HL-60/S4 (cell line): Measurements from ENCODE around the gene FAM234B.
"Not testable (repeated sequence)": the region's sequence is repeated elsewhere in the genome, so short reads cannot be mapped to it uniquely, and the experiment has no call there.

Source experiments
- in situ Hi-C: fragments of 300-500 bp; cut with MboI; formaldehyde crosslinking; loops from 2 replicates; pipeline ENCODE4 v1.14.3; 2022; ENCODE audit warnings: low sequenced_read_pairs

FAM234B gene

GRCh38 chr12:13053617-13054016 lies 9.4 kb downstream of the FAM234B start:
- in situ Hi-C loops = not testable (repeated sequence)

- in situ Hi-C loops = no loop called here
Observed at GRCh38 chr12:13060581-13060980, 16.4 kb downstream of the FAM234B start.

- in situ Hi-C loops = no loop called here
Observed at GRCh38 chr12:13061377-13061776, 17.2 kb downstream of the FAM234B start.

DNA sequence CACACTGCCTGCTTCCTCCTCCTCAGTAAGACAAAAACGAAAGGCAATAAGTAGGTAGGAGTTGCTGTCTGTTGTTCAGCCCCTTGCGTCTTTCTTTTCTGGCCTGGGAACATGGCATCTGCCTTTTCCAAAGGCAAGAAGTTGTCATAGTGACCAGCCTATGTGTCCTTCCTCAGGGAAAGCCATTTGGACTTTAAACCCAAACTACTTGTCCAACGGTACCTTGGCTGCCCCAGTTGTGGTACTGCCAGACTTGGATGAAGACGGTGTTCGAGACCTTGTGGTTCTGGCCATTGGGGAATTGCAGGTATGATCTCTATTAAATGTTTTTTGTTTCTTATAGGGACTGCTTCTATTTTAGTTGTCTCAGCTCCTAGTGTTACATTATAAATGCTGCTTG lies 18.5 kb downstream of the FAM234B start:
- in situ Hi-C loops = no loop called here

GRCh38 chr12:13066014-13066413 lies 21.8 kb downstream of the FAM234B start:
- in situ Hi-C loops = no loop called here

DNA sequence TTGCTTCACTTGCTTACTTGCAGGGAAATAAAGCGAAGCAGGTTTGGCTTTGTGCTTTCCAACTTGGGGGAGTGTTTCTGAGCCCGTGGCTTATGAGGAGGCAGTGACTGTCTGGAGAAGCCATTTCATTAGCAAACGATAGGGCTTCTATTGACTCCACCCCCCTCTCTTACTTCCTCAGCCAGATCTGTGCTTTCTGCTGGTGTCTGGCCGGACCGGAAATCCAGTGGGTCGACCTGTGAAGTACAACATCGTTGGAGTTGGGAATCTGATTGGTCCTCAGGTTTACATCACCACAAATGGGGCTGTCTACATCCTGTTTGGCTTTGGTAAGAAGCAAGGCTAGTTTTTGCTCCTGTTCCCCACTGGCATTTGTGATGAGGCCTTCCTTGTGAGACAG lies 22.3 kb downstream of the FAM234B start:
- in situ Hi-C loops = no loop called here

- in situ Hi-C loops = no loop called here
Observed at GRCh38 chr12:13067322-13067721, 23.1 kb downstream of the FAM234B start.

GRCh38 chr12:13069380-13069779 lies 25.2 kb downstream of the FAM234B start:
- in situ Hi-C loops = no loop called here

- in situ Hi-C loops = no loop called here
Observed at GRCh38 chr12:13071305-13072280, 27.4 kb downstream of the FAM234B start.

GRCh38 chr12:13073173-13073572 lies 29.0 kb downstream of the FAM234B start:
- in situ Hi-C loops = no loop called here

GRCh38 chr12:13074396-13075117 lies 30.4 kb downstream of the FAM234B start:
- in situ Hi-C loops = no loop called here

DNA sequence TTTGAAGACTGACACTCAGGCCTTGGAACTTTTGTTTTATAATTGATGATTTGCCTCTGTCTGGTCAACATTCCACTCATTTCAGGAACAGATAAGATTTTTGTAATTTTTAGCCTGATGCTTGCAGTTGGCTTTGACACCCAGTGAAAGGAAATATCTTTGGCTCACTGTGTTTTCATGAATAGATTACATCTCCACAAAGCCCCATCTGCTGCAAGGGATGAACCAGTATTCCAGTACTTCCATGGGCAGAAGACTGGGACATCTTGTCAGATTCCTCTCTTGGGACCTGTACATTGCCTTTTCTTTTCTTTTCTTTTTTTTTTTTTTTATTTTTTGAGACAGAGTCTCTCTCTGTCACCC lies 30.9 kb downstream of the FAM234B start:
- in situ Hi-C loops = no loop called here

DNA sequence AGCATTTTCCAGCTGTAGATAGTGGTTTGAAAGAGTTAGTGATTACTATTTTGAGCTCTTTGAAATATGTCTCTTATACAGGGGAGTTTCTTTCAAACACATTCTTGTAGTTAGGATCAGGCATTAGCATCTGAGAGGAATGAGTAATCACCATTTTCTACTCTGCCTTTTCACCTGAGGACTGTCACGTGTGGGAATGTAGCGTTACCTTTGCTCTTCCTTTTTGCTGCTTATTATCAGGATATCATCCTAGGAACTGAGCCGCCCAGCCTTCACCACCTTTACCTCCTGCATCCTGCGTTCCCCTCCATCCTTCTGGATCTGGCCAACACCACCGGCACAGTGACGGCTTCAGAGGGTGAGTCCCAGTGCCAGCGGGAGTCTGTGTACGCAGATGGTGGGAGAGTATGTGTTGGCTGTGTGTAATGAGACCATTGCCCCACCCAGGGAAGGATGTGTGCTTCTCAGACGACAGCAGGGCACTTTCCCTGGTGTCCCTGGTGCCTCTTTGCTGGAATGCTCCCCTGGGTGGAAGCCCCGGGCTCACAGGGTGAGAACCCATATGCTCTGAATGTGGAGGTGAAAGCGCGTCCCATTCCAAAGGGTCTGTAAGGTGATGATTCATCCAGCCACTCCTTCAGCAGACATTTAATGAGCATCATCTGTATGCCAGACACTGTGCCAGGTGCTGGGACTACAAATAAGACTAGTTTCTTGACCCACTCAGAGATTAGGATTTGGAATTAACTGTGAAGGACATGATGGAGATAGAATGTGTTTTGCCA lies 31.8 kb downstream of the FAM234B start:
- in situ Hi-C loops = no loop called here

DNA sequence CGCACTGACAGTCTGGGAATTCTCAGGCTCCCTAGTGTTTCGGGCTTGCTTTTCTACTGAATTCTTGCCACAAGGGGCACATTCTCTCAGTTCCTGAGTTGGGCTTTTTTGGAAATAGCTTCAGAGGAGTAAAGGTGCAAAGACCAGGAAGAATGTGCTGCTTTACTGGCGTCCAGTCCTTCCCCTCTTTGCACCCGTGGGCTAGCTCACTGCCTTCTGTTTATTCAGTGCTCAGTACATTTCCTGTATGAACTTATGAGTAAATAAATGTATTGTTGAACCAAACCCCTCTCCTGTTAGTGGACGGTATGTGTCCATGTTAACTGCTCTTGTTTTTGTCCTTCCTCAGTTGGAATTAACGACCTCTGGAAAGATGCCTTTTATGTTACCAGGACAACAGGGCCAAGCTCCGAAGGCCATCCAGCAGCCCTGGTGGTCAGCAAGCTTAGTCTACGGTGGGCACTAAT lies 35.3 kb downstream of the FAM234B start:
- in situ Hi-C loops = no loop called here

- in situ Hi-C loops = no loop called here
Observed at GRCh38 chr12:13080266-13080665, 36.1 kb downstream of the FAM234B start.

- in situ Hi-C loops = no loop called here
Observed at GRCh38 chr12:13082861-13083260, 38.7 kb downstream of the FAM234B start.

DNA sequence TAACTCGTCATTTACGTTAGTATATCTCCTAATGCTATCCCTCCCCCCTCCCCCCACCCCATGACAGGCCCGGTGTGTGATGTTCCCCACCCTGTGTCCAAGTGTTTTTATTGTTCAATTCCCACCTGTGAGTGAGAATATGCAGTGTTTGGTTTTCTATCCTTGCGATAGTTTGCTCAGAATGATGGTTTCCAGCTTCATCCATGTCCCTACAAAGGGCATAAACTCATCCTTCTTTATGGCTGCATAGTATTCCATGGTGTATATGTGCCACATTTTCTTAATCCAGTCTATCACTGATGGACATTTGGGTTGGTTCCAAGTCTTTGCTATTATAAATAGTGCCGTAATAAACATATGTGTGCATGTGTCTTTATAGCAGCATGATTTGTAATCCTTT lies 39.5 kb downstream of the FAM234B start:
- in situ Hi-C loops = not testable (repeated sequence)

DNA sequence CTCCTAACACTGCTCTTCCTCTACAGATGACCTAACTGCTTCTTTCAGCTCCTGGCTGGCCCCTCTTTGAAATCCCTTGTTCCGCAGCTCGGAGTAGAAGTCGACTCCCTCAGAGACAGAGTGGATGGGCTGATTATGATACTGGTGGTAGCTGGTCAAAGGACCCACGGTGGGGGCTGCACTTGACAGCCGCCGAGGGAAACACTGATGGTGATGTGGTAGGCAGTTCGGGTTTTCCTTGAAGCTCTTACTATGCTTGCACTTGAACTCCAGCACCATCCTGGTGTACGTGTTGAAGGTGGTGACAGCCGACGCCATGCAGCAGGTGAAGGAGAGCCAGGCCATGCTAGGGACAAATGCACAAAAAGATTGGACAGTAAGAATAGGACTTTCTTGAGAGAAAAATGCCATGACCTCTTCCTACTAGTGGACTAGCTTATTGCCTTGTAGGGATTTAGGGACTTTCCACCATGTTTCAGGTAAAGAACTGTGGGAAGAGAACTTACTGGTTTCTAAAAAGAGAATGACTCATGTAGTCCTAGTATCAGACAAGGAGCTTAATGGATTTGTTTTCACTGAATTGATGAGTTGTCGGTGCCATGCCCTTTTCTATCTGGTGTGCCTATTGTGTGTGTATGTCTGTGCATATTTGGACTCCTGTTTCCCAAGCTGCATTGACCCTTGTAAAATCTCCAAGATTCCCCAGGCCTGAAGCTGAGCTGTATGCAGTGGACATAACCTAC lies 40.9 kb downstream of the FAM234B start:
- in situ Hi-C loops = no loop called here

DNA sequence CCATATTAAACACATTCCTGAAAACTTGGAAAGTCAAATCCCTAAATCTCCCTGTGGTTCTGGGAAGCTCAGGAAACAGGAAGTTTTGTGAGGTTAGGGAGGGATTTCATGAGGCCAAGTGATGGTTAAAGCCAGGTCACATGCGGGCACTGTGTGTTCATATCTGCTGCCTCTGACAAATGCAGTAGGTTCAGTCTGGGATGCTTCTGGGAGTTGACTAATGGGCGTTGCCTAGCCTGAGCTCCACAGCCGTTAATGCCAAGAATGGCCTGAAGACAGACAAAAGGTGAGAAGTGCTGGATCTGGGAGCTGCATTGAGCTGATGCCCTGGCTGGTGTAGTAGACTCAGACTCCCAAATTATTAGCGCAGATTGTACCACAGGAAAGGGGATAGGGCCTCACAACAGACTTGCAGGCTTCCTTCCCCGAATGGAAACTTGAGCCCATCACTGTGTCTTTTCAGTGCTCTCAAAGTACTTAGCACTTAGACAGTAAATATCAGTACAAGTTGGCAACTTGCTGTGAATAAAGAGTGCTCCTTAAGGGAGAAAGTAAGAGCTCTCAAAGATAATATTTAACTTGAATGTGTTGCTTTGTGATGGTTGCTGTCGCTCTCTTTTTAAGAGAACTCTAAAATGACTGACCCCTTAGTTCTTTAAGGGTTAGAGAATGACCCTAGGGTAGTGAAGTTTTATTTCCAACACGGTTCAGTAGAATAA lies 41.9 kb downstream of the FAM234B start:
- in situ Hi-C loops = no loop called here

DNA sequence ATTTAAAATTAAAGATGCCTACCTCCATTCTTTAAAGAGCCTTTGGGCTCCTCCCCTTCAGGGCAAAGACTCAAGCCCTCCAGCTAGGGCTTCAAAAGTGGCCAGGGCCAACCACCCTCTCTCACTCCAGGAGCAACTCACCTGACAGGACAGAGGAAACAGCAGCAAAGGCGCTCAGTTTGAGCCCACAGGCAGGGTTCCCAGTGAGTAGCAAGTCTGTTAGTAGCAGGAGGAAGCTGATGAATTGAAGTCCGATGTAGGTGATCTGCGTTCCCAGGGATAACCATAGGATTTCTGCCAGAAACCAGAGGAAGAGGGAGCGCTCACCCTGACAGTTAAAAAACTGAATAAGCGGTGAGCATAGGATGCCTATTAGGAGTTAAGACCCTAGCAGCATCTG lies 43.6 kb downstream of the FAM234B start:
- in situ Hi-C loops = no loop called here
